Measurements from ENCODE around the gene THY1. TPM values are rescaled to one million over a fixed set of nuclear protein-coding genes. Genes with fewer than 3 reads are reported as not detected.
A peak's percentile ranks its signal among the peaks of the same experiment; 100 is the strongest.

The THY1 gene
- total and polyA plus RNA-seq, 9 of the 15 experiments (the other 6 are each of a cell fraction or from before 2014, with no cell fraction given): 0.07 to 0.40 (median 0.16) TPM; not detected in 5

- TF ChIP-seq SRSF9 (IDR thresholded peaks at IDR 0.05; ENCODE audit: borderline replicate concordance, low read depth, low read length) (no peak), FOXA1 (IDR thresholded peaks at IDR 0.05; ENCODE audit: borderline replicate concordance) (no peak), YY1 (IDR thresholded peaks at IDR 0.05; ENCODE audit: borderline replicate concordance in 1 of 3, control insufficient read depth in 1 of 3, extremely low read depth in 1 of 3, insufficient read depth in 3 of 3, insufficient read length in 1 of 3, insufficient replicate concordance in 2 of 3, low read depth in 1 of 3, low read length in 2 of 3) (peak in 2 of 3 experiments; percentile 45 to 60), TRIM24 (IDR thresholded peaks at IDR 0.05) (0 out of 4 replicates have a peak, but pooled peaks of 1 of the 2 experiments have one; percentile 16), CCNT2 (IDR thresholded peaks at IDR 0.05; ENCODE audit: borderline replicate concordance, extremely low read depth, insufficient read length, low read depth, low read length) (peak; percentile 71), DMBX1 (CRISPR knock-in tag; IDR thresholded peaks at IDR 0.05; ENCODE audit: borderline replicate concordance) (no peak), TRIM28 (IDR thresholded peaks at IDR 0.05) (no peak), ATF3 (IDR thresholded peaks at IDR 0.05) (peak; percentile 55), ATF3 (CRISPR knock-in tag; conservative IDR thresholded peaks at IDR 0.05) (peak; percentile 42; the same call in 1 of the 2 replicates), MAZ (CRISPR knock-in tag; conservative IDR thresholded peaks at IDR 0.05 in 1 of 2, IDR thresholded peaks at IDR 0.05 in 1 of 2) (peak; percentile 95 to 99), IFI16 (CRISPR knock-in tag; IDR thresholded peaks at IDR 0.05) (no peak), PHTF2 (CRISPR knock-in tag; IDR thresholded peaks at IDR 0.05) (no peak), POLR3A (IDR thresholded peaks at IDR 0.05; ENCODE audit: borderline replicate concordance, extremely low read depth, insufficient read depth, insufficient read length) (no peak), SIX5 (IDR thresholded peaks at IDR 0.05; ENCODE audit: borderline replicate concordance in 1 of 2, insufficient read depth in 1 of 2, low read depth in 1 of 2, low read length in 2 of 2) (no peak), MTA3 (IDR thresholded peaks at IDR 0.05; ENCODE audit: borderline replicate concordance) (peak; percentile 93; the same call in 1 of the 2 replicates), ZNF277 (CRISPR knock-in tag; IDR thresholded peaks at IDR 0.05; ENCODE audit: borderline replicate concordance) (no peak), DPF2 (IDR thresholded peaks at IDR 0.05) (no peak; the same call in 1 of the 2 replicates), HNRNPUL1 (IDR thresholded peaks at IDR 0.05; ENCODE audit: low read length) (no peak), CBX5 (IDR thresholded peaks at IDR 0.05; ENCODE audit: borderline replicate concordance, low read depth) (no peak), CSDE1 (IDR thresholded peaks at IDR 0.05) (peak in 1 of 2 experiments; percentile 78; a peak in 2 of 4 replicates), ZNF717 (CRISPR knock-in tag; IDR thresholded peaks at IDR 0.05) (no peak), NCOA1 (IDR thresholded peaks at IDR 0.05; ENCODE audit: low read depth) (no peak), TRIM25 (IDR thresholded peaks at IDR 0.05; ENCODE audit: borderline replicate concordance) (no peak), NFXL1 (CRISPR knock-in tag; IDR thresholded peaks at IDR 0.05) (no peak)
Observed at GRCh38 chr11:119381181-119381988, 41.6 kb downstream of the THY1 start, which contains the start of gene USP2 (continued).
